Liver (tissue), 3 donors: ENCODE measurements around the gene FARS2.

ENCODE experiments used
- CTCF ChIP-seq: fragments of 150-350 bp; IDR thresholded peaks from 2 replicates; pipeline ENCODE4 v1.5.1; 2017; ENCODE audit warnings: improper control_type of control experiment, low read depth, low read length; ENCODE audit not compliant: missing input control
- EGR1 ChIP-seq, 2 donors: IDR thresholded peaks; 2 replicates each; pipeline ENCODE4 v1.6.1; 2016 to 2018; ENCODE audit warnings: antibody characterized with exemption in 2 of 2, low read depth in 2 of 2
- FOXA2 ChIP-seq: IDR thresholded peaks from 2 replicates; pipeline ENCODE4 v1.6.1; 2016; ENCODE audit warnings: antibody characterized with exemption
- GABPA ChIP-seq, 2 donors: IDR thresholded peaks in 1 of 2; conservative IDR thresholded peaks in 1 of 2; 2 replicates each; pipeline ENCODE4 v1.6.1; 2016; ENCODE audit warnings: antibody characterized with exemption in 2 of 2, mild to moderate bottlenecking in 1 of 2, moderate library complexity in 1 of 2
- REST ChIP-seq: IDR thresholded peaks from 2 replicates; pipeline ENCODE4 v1.6.1; 2016; ENCODE audit warnings: antibody characterized with exemption, mild to moderate bottlenecking
- SP1 ChIP-seq: IDR thresholded peaks from 2 replicates; pipeline ENCODE4 v1.6.1; 2018; ENCODE audit warnings: antibody characterized with exemption, mild to moderate bottlenecking
- ZBTB33 ChIP-seq: IDR thresholded peaks from 2 replicates; pipeline ENCODE4 v1.6.1; 2016; ENCODE audit warnings: antibody characterized with exemption
- donor health status: healthy.
- donor health status: healthy.

GRCh38 chr6:5416250-5416649 lies 154.9 kb downstream of the FARS2 start:
- TF ChIP-seq CTCF (no peak), GABPA (IDR thresholded peaks at IDR 0.05 in 1 of 2, conservative IDR thresholded peaks at IDR 0.05 in 1 of 2) (no peak), SP1 (no peak), ZBTB33 (no peak), REST (no peak), FOXA2 (no peak), EGR1 (IDR thresholded peaks at IDR 0.05; ENCODE audit: low read depth in 2 of 2) (no peak)
